ENCODE results near the gene CEP131.
A peak's percentile ranks its signal among the peaks of the same experiment; 100 is the strongest.

CEP131 gene

DNA sequence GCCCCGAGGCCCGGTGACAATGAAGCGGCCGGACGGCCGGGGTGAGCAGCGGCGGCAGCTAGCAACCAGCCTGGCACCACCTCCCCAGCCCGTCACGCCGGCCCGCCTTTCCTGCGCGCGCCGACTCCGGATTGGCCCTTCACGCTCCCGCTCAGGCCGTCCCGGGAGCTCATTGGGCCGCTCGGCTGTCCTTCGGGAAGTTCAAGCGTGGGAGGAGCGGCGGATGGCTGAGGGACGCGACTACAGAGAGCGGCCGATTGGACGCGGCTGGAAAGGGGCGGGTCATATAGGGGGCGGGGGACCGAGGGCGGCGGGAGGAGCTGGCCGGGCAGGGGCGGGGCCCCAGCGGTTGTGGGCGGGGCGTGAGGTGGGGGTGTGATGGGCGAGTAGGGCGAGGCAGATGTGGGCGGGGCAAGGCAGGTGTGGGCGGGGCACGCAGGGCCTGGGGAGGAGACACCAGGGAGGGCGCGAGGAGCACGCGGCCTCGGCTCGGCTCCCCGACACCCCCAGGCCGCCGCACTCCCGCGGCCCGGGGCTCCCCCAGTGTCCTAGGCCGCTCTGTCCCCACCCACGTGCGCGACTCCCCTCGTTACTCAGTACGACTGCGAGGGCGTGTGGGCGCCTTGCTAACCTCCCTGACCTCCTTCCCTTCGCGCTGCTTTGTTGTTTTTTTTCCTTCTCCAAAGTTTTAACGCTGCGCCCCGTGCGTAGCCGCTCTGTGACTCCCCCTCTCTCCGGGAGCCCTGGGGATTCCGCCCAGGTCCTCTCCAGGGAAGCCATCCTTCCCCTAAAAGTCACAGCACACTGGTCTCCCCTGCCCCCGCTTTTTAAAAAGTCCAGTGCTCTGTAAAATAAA lies at the start of gene CEP131:
TSS of gene CEP131 (minus strand) at position 60 of the 856 bp plus-strand sequence. CDS start 2,909 bp downstream, outside the sequence.
- DNase-seq, result peak; percentile 98 to 99

DNA sequence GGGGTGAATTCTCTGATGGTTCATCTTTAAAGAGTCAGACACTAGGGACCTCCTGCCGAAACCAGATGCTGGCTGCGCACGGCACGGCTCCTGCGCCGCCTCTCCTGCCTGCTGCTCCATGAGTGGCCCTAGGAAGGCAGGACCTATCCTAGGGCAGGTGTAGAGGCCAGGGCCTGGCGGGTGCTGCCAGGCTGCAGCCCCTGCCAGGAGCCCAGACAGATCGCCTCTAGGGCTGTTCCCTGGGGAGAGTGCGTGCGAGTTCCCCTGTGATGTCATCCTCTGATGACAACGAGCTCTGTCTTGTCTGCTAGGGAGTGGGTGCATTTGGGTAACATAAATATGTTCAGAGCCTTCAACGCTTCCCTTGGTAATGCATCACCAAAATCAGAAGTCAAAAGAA lies 48.5 kb upstream of the CEP131 start:
- no peak for DNase-seq

DNA sequence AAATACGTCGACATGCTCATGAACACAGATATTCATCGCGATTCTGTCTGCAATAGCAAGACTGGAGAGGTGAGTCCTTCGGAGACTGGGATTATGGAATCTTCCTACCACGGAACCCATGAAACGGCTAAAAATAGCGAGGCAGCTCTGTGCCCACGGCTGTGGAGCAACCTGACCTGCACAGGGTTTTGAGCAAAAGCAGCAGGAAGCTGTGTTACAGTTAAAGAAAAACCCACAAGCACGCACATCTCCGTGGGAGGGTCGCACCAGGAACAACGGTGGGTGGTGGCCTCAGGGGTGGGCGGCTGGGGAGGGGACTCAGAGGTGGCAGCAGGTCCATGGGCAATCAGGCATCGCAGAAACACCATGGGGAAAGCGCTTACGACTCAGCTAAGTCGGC lies 47.5 kb upstream of the CEP131 start:
- DNase-seq, result no peak

DNA sequence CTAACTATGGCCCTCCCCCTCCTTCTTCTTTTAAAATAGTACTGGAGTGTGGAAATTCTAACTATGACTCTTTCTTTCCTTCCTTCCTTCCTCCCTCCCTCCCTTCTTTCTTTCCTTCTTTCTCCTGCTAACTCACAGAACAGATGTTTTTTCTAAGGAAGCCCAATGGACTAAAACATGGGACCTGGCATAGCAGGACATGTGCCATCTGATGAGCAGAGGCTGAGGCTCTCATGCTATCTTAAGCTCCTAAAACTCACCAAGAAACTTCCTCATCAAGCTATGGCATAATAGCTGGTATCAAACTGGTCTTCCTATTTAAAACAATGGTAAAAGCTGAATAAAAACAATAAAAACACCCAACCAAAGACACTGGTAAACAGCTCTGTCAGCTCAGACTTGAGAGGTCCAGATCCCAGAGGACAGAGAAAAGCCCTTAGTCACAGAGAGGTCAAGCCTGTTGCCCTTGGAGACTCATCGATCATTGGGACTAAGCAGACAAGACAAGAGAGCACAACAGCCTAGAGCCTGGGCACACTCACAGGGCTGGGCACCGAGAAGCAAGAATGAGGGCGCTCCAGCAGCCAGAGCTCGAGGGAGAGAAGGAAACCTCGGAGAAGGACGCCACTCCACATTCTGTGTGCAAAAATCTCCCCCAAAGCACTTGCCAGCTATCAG lies 44.8 kb upstream of the CEP131 start:
- no peak for DNase-seq

DNA sequence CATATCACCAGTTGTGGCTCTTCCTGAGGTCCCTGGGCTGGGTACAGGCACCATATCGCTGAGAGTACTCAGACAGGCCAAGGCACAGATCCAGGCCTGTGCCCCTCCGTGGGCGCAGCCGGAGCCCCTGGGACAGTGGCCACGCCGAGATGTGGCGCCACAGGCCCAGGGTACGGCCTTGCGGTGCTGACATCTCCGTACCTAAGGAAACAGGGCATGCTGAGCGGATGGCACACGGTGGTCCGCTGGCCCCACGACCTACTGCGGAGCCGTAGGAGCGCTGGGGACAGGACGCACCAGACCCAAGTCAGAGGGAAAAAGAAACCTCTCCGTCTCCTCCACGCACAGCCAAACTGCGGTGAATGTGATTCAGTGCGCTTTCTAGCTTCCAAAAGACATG lies 42.8 kb upstream of the CEP131 start:
- DNase-seq, result no peak

DNA sequence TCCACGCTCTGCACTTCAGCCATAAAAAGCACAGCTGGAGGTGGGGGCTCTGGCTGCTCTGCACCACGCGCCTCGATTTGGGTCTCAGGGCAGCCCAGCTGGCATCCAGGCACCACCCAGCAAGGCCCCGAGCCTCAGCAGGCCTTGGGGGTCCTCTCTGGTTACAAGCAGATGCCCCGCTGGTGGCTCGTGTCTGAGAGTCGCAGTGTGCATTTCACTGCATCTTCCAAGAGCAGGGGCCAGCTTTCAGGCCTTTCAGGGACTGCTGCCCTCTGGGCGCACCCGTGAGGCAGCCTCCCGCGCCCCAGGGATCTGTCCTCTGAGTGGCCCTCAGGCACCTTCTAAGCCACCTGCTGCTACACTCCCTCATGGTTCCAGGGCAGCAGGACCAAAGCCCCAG lies 41.9 kb upstream of the CEP131 start:
- DNase-seq, result no peak

DNA sequence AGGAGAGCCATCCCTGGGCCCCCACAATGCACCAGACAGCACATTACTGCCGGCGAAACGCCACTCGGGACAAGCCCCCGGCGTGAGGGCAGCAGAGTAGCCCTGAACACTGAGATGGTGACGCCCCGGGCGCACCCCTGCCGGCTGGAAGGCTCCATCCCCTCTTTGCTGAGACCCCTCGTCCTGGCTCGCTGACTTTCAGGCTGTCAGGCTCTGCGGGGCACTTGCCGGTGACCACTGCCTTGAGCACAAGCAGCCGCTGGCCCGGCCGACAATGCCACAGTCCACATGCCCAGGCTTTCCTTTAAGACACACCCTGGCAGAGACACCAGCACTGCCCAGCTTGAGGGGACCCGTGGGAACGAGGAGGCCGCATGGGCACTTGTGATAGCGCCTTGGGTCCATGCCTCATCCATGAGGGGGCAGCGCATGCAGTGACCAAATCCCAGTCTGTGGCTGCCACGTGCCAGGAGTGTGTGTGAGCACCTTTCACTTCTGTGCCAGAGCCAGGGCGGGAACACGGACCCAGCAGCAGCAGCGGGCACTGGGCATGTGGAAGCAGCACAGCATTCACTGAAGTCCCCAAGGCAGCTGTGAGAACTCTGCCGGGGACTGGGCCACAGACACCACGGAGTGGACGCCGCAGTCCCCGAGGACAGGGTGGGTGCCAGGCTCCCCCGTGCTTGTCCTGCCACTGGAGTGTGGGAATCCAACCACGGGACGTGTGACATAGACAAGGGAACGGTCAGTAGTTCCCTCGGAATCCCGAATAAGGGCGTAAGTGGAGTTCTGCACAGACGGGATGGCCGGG lies 40.8 kb upstream of the CEP131 start:
- DNase-seq, result no peak

DNA sequence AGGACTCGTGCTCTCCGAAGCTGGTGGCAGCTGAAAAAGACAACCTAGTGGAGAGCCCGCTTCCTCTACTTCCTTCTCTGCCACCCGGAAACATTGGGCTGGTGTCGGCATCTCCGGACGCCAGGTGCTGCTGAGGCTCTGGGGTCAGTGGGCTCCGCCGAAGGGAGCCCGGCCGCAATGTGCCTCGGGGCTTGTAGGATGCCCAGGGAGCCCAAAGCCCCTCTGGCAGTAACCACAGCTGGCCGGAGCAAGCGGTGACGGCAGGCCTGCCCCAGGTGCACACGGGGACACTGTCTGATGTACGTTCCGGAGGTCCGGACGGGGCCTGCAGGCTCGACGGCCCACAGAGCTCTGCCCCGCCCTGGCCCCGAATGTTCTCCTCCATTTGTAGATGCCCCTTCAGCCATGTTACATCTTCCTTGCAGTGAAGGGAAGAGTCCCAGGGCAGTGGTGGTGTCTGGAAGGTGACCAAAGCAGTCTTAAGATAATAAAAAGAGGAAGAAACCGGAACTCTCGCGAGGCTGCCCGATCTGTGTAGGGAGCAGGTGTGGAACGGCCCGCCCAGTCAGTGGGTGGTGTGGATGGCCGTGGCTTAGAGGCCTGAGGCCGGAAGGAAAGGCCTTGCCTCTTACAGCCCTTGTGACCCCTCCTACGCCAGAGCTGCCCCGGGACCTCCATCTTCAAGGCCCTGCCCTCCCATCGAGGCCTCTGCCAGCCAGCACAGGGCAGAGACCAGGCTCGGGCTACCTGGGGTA lies 39.0 kb upstream of the CEP131 start:
- no peak for DNase-seq

DNA sequence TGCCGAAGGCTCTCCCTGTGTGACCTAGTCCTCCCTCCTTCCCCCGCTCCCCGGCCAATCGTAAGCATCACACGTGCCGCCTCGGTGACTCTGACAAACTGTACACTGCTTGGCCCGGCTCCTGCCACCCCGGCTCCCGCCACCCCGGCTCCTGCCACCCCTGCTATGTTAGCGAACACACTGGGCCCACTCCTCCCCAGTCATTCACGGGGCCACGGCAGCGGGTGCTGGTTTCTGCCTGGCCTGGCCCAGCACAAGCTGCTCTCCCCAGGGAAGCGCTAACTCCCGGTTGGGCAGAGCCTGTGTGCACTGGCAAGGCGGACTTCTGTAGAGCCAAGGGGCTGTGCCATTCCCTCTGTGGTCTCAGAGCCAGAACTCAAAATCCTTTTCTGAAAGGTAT lies 38.3 kb upstream of the CEP131 start:
- DNase-seq, result no peak

DNA sequence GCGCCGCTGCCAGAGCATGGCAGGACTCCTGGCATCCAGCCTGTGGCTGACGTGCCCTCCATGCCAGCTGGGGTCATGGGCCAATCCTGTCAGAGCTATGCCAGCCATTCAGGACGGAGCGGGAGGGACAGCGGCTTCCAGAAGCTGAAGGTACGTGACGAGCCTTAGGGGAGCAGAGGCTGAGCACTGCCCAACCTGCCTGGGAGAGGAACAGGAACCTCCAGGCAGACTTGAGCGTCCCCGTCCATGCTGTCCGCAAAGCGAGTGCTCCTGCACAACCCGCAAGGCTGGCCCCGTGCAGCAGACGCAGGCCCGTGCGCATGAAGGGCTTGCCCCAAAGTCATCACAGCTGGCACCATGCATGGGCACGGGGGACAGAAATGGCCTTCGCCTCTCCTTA lies 37.9 kb upstream of the CEP131 start:
- DNase-seq, result no peak

DNA sequence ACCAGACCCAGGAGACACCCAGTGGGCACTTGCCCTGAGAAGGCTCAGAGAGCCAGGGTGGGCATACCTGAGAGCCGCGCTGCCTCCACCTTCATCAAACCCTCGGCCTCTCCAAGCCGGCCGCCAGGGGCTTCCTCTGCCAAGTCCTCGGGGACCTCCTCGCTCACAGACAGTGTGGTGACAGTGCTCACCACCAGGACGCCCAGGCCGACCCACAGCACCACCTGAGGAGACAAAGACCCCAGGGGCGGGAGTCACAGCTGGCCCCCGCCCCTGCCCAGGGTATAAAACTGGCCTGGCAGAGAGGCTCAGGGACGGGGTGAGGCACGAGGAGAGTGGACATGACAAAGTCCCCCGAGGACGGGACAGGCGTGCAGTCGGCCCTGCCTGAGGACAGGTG lies 37.4 kb upstream of the CEP131 start:
- no peak for DNase-seq

DNA sequence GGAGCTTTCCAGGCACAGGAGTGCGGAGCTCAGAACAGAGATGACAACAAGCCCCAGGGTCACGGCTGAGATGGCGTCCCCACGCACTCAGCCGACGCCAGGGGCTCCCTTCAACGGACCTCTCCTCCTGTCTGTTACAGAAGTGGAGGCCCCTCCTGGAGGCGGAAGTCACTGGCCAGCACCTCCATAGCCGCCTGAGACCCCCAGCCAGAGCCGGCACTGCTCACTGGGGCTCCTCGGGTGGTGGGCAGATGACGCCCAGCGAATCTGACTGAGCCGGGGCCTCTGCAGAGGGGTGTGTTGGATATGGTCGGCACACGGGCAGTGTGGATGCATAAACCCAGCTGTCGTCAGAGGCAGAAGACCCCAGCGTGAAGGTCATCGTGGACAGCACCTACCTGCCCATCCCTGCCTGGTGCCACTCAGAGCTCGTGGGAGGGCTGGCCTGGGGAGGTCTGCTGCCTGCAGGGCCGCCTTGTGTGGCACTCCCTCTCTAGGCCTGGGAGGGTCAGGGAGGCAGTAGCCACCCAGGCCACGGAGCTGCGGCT lies 36.4 kb upstream of the CEP131 start:
- DNase-seq, result no peak

DNA sequence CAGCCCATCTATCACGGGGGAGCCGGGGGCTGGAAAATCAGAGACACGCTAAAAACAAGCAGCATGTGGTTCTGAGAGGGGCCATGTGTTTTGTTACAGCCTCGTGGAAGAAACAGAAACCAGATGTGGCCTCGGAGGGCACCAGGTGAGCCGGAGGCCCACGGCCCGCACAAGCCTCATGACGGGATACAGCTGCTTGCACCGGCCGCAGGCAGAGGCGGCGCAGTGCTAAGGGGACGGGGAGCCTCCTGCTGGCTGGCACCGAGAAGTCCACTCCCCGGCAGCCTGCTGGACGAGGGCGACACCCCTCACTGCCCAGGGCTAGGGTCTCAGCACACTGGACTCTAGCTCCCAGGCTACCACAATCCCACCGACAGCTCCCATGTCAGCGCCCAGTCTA lies 35.5 kb upstream of the CEP131 start:
- DNase-seq, result no peak

DNA sequence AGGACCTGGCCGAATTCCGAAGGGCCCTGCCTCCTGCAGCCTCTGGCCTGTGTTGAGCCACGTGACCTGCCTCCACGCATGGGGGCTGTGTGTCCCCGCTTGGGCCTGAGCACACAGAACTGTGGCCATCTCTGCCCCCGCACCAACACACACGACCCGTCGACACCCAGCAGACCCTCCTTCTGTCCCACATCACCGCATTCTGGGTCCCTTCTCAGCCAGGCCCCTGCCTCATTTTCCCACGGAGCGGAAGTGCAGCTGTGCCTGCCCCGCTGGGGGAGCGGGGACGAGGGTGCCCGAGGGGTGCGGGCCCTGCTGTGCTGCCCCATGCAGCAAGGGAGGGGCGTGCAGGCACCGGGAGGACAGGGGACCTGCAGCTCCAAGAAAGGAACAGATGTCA lies 34.8 kb upstream of the CEP131 start:
- no peak for DNase-seq

DNA sequence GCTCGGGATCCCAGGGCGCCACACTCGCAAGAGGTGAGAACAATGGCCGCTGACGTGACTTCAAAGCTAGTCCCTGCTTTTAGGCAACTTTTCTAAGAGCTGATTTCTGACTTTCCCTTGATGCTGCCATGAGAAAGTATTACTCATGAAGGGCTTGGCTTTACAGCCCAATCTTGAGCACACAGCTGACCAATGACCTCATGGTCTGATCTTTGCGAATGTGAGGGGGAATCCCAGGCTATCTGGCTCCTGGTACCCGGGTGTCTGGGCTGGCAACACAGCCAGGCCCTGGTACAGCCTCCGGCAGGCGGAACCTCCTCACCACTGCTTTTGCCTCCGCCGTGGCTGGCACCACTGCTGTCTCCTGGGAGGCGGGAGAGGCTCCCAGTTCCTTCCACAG lies 33.9 kb upstream of the CEP131 start:
- no peak for DNase-seq

DNA sequence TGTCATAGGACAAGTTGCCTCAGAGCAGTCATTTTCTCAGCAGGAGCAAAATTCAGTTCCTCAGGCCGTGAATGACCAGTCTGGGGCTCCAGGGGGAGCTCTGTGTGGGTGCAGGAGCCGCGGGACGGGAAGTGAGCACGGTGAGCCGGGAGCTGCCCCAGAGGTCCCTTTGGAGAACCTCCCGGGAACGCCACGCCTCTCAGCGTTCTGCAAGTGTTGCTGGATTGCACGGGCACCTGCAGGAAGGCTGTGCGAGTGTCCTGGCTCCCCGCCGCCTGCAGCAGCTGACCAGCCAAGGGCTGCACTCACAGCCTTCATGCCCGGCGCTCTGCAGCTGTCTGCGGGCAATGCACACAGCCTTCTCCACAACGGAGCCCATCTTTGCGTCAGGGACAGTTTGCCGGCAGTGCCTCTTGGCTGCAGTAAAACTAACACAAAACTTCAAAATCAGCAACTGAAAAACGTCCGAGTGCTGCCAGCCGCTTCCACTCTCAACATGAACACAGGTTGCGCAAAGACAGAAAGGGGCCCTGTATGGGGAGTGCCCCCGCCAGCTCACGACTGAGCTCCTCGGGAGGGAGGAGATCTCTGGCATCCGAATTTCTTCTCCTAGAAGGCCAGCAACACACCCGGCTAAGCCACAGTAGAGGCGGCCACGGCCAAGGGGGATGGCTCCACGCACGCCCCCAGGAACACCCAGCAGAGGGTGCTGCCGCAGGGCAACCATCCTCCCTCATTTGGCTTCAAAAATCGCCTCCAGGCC lies 32.4 kb upstream of the CEP131 start:
- no peak for DNase-seq

DNA sequence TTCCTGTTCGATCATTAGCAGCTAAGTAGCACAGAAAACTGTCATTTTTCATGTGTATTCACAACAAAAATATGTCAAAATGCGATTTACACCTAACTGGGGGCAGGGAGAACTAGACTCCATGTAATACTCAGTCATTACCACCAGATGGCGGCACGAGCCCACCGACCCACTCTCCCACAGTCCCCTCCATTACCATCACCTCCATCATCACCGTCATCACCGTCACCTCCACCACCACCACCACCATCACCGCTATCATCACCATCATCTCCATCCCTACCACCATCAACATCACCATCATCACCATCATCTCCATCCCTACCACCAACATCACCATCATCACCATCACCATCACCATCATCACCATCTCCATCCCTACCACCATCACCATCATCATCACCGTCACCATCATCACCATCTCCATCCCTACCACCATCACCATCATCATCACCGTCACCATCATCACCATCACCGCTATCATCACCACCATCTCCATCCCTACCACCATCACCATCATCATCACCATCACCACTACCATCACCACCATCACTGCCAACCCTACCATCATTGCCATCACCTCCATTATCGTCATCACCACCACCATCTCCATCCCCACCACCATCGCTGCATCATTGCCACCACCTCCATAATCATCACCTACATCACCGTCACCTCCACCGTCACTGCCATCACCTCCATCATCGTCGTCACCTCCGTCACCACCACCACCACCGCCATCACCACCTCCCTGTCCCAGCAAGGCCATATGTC lies 30.8 kb upstream of the CEP131 start:
- peak in 1 of 2 experiments; percentile 26 for DNase-seq

DNA sequence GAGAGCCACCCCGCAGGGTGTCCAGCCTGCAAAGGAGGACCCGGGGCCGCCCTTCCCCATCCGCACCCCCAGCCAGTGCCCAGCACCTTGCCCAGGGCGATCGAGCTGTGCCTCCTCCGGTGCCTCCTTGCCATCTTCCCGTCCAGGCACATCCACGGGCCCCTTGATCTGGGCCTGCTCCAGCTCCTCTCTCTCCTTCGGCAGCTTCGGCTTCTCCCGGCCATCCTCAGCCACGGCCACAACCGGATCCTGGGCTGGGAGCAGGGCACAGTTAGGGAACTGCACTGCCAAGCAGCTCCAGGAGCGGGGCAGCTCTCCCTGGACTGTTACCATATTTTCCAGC lies 30.2 kb upstream of the CEP131 start:
- DNase-seq, result no peak

DNA sequence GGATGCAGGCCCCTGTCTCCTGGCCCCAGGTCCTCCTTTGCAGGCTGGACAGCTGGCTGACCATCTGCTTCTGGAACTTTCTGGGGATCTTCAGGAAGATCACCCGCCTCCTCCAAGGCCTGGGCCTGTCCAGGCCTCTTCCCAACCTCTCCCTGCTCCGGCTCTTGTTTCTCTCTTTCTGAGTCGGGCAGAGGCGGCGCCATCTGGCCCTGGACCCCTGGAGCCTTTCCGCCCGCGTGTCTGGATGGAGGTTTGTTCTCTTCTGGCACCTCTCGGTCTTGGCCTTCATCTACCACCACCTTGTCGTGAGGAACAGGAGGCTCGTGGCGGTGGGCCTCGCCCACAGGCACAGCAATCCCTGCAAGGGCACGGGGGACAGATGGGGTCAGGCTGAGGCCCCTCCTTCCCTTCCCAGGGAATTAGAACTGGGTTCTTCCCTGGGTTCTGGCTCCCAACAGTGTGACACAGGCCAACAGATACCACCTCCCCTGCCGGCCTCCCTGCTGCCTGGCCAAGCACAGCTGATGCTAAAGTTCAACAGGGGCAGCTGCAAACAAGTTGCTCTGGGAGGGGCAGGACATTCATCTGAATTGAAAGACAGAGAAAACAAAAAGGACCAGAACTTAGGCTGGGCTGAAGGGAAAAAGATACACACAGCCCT lies 29.7 kb upstream of the CEP131 start:
- DNase-seq, result no peak

DNA sequence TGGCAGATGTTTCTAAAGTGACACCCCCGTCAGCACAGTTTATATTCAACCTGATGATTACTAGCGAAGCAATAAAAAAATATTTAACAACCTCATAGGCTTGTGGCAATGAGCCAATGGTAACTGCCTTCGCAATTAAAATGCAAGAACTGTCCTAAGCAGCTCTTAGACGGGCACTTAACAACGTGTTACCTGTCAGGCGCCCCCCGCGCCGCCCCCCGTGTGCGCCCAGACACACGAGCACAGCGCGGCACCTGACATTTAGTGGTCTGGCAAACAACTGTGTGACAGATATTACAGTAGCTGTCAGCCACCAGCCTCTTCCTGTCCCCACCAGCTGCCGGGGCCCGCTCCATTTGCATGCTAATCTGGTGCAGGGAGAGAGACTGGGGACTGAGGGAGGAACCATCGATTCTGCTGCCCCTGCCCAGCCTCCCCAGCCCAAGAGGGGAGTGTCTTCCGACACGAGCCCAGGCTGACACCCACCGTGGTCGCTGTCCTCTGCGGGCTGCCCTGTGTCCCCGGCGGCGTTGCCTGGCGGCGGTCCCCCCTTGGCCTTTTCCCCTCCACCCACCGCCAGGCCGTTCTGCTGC lies 29.0 kb upstream of the CEP131 start:
- no peak for DNase-seq

Data from NCI-H1930 (cell line).